ENCODE data around the gene EFCAB8.

The EFCAB8 gene

GRCh38 chr20:32885185-32885584, 26.5 kb downstream of the EFCAB8 start:
- H3K4me3 ChIP-seq (ENCODE audit: low read depth, low read length) = no peak overlapping the region
- no peak for TF ChIP-seq CTCF (IDR thresholded peaks at IDR 0.05; ENCODE audit: borderline replicate concordance, insufficient read depth, low read depth, low read length)

GRCh38 chr20:32885952-32886351, 27.2 kb downstream of the EFCAB8 start:
- TF ChIP-seq CTCF (IDR thresholded peaks at IDR 0.05; ENCODE audit: borderline replicate concordance, insufficient read depth, low read depth, low read length) = no peak
- H3K4me3 ChIP-seq (ENCODE audit: low read depth, low read length) = no peak overlapping the region

- no peak overlapping the region for H3K4me3 ChIP-seq (ENCODE audit: low read depth, low read length)
- no peak for TF ChIP-seq CTCF (IDR thresholded peaks at IDR 0.05; ENCODE audit: borderline replicate concordance, insufficient read depth, low read depth, low read length)
Measured at GRCh38 chr20:32886652-32887051, 27.9 kb downstream of the EFCAB8 start.

- TF ChIP-seq CTCF (IDR thresholded peaks at IDR 0.05; ENCODE audit: borderline replicate concordance, insufficient read depth, low read depth, low read length) = no peak
Measured at GRCh38 chr20:32887492-32887891, 28.8 kb downstream of the EFCAB8 start.

GRCh38 chr20:32888636-32889035, 29.9 kb downstream of the EFCAB8 start:
- no peak overlapping the region for H3K4me3 ChIP-seq (ENCODE audit: low read depth, low read length)
- no peak for TF ChIP-seq CTCF (IDR thresholded peaks at IDR 0.05; ENCODE audit: borderline replicate concordance, insufficient read depth, low read depth, low read length)

More at GRCh38 chr20:32887492-32887891, 28.8 kb downstream of the EFCAB8 start:
- H3K4me3 ChIP-seq (ENCODE audit: low read depth, low read length) = no peak overlapping the region

- no peak overlapping the region for H3K4me3 ChIP-seq (ENCODE audit: low read depth, low read length)
- no peak for TF ChIP-seq CTCF (IDR thresholded peaks at IDR 0.05; ENCODE audit: borderline replicate concordance, insufficient read depth, low read depth, low read length)
Measured at GRCh38 chr20:32889281-32889680, 30.6 kb downstream of the EFCAB8 start.

GRCh38 chr20:32891491-32891890, 32.8 kb downstream of the EFCAB8 start:
- no peak for TF ChIP-seq CTCF (IDR thresholded peaks at IDR 0.05; ENCODE audit: borderline replicate concordance, insufficient read depth, low read depth, low read length)
- no peak overlapping the region for H3K4me3 ChIP-seq (ENCODE audit: low read depth, low read length)
